Caki2 (cell line): ENCODE data around the gene OR2T2. TPM values are rescaled to one million over a fixed set of nuclear protein-coding genes. Genes with fewer than 3 reads are reported as not detected.
"Not testable (repeated sequence)": the region's sequence is repeated elsewhere in the genome, so short reads cannot be mapped to it uniquely, and the experiment has no call there.

Experiments
- DNase-seq: peaks from one replicate; pipeline ENCODE4 v3.0.0-alpha.2; 2015; ENCODE audit warnings: low read depth
- in situ Hi-C: cut with HindIII; loops from 2 replicates; pipeline ENCODE4 v1.10.0; 2016; ENCODE audit warnings: low sequenced_read_pairs, low pct_unique_long_range_greater_than_20kb, mixed read lengths
- total RNA-seq: library from RNA; depleted of rRNA; stranded (reverse); fragments of >200 nt; shearing (Covaris generic); gene quantifications from 2 replicates; pipeline ENCODE4 v1.2.3, GENCODE V29; 2014; ENCODE audit warnings: low replicate concordance

Gene OR2T2
- total RNA-seq, 1 experiment from 2014 or later: not detected

- in situ Hi-C loops, DNase-seq: not testable (repeated sequence)
These were observed 3.1 kb downstream of the OR2T2 start for GRCh38 chr1:248448409-248449074.

- in situ Hi-C loops, DNase-seq: not testable (repeated sequence)
These were observed 4.5 kb downstream of the OR2T2 start for GRCh38 chr1:248449821-248450465.

GRCh38 chr1:248450466-248451145 is 5.2 kb downstream of the OR2T2 start:
- in situ Hi-C loops: not testable (repeated sequence)

GRCh38 chr1:248453619-248454018 is 8.2 kb downstream of the OR2T2 start:
- DNase-seq: not testable (repeated sequence)

More at GRCh38 chr1:248450466-248451145, 5.2 kb downstream of the OR2T2 start:
- DNase-seq: not testable (repeated sequence)

GRCh38 chr1:248455045-248455444 is 9.6 kb downstream of the OR2T2 start:
- in situ Hi-C loops, DNase-seq: not testable (repeated sequence)

More at GRCh38 chr1:248453619-248454018, 8.2 kb downstream of the OR2T2 start:
- in situ Hi-C loops: not testable (repeated sequence)

- in situ Hi-C loops, DNase-seq: not testable (repeated sequence)
These were observed 11.2 kb downstream of the OR2T2 start for GRCh38 chr1:248456635-248457034.

DNA sequence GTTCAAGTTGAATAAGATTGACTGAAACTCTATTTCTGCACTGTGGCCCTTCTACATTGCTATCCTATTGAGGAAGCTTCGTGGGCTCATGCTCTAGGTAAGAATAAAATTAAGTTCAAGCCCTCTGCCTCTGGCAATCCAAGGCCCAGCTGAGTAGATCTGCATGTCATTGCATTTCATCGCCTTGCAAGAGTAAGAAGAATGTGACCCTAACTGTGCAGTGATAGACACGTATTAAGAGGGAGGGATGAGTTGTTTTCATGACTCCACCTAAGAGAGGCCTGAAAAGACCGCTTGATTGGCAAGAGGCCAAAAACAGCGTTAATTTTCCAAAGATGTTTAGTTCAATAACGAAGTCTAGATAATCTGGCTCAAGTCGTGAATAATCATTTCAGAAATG is 13.7 kb downstream of the OR2T2 start:
- DNase-seq, in situ Hi-C loops: not testable (repeated sequence)

DNA sequence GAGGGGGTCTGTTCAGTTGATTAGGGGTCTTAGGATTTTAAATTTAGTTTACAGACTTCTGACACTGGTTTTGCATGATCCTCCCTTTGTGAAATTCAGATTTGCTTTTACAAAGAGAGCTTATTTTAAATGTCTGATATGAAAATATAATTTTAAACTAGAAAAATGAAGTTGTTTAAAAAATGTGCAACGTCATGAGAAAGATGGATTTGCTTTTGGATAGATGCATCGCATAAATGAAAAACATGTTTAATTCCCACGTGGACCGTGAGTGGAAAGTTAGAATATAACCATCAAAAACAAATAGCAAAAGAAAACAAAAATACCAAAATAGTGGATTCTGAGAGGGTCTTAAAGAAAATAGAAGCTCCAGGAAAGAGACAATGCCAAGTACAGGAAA is 25.7 kb downstream of the OR2T2 start:
- no peak for DNase-seq
- in situ Hi-C loops: no loop called here

DNA sequence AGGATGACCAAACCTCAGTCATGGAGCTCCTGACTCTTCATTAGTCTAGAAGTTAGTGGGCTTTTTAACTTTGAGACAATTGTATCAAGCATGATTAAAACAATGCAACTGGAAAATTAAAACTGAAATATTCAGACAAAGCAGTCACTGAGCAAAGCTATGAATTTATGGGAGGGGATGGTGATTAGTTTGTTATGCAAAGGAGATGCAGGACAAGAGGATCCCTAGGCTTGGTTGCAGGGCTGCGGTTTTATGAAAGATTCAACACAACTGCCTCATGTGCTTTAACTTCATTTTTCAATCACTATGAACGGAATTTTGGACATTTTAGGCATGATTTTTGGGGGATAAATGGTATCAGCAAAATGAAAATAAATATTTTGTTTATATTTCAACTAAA is 26.7 kb downstream of the OR2T2 start:
- in situ Hi-C loops, DNase-seq: not testable (repeated sequence)

GRCh38 chr1:248473051-248473450 is 27.6 kb downstream of the OR2T2 start, which contains the start of gene OR2T3:
TSS of gene OR2T3 (plus strand) at chr1:248473351. CDS start at chr1:248473351, 0 bp downstream.
- DNase-seq, in situ Hi-C loops: not testable (repeated sequence)

GRCh38 chr1:248475660-248476059 is 30.2 kb downstream of the OR2T2 start:
- in situ Hi-C loops, DNase-seq: not testable (repeated sequence)

GRCh38 chr1:248481686-248482579 is 36.5 kb downstream of the OR2T2 start:
- DNase-seq, in situ Hi-C loops: not testable (repeated sequence)

DNA sequence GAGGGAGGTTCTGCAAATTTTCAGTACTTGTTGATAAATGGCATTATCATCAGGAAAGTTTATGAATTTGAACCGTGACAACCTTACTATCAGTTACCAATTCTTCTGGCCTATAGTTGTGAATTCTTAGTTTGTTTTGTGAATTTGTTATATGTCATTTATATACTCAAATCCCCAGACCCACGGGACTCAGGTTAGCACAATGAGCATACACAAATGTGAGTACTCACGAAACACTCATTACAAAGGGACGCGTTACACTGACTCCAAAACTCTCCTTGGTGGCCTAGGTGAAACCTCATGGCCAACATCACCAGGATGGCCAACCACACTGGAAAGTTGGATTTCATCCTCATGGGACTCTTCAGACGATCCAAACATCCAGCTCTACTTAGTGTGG is 42.9 kb downstream of the OR2T2 start, which contains the start of gene OR2T5:
Gene OR2T5, plus strand, starts transcription at position 301 of the 400 bp plus-strand sequence. Its CDS starts 0 bp downstream, at position 301.
- in situ Hi-C loops, DNase-seq: not testable (repeated sequence)

DNA sequence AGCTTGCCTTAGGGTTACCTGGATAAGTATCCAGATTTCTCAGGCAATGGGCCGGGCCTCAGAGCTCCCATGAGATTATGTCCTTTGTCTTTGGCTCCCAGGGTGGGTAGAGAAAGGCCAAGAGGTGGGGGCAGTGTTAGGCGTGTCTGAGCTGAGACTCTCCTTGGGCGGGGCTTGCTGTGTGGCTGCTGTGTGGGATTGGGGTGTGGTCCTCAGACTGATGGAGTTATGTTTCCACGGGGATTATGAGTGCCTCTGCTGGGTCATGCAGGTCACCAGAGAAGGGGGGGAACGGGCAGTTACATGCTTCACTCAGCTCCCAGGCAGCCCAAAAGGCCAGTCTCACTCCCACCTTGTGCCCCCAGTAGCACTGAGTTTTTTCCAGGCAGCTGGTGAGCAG is 51.2 kb downstream of the OR2T2 start:
- in situ Hi-C loops: not testable (repeated sequence)

DNA sequence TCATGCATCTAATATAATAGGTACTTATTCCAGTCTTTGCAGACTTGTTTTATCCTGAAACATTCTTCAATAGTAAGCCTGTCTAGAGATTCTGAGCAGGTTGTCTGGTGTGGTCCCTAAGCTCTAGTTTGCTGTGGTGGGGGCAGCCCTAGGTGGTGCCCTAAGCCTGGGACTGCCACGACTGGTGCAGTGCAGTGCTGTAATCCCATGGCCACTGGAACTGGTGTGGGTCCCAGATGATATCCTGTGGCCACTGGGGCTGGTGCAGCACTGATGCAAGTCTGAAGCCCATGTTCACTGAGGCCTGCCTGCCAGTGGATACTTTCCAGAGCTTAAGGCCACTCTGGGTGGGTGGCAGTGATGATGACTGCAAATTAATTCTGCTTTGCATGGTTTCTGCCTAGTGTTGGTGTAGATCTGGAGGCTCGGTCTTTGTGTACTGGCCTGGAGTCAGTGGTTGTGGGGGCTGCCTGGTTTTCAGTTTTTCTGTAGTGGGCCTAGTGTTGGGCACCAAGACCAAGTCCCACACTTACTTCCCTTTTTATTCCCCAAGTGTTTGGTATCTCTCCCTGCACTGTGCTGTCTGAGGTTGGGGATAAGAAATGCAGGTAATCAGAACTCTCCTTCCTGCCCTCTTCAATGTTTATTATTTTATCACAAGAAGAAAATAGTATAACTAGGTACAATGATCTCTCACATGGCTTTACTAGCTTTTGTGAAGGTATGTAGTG is 55.0 kb downstream of the OR2T2 start:
- in situ Hi-C loops, DNase-seq: not testable (repeated sequence)

More for the DNA sequence above, 51.2 kb downstream of the OR2T2 start:
- not testable (repeated sequence) for DNase-seq
